Thoracic aorta (tissue), 2 donors: ENCODE measurements around the gene ANTXR2. TPM values are rescaled to one million over a fixed set of nuclear protein-coding genes. Genes with fewer than 3 reads are reported as not detected.
"Not testable (repeated sequence)": the region's sequence is repeated elsewhere in the genome, so short reads cannot be mapped to it uniquely, and the experiment has no call there.

ENCODE experiments used
- ATAC-seq: fragments of 150-250 bp; one replicate; pipeline ENCODE4 v1.8.0; 2017; ENCODE audit warnings: low read depth; ENCODE audit not compliant: insufficient number of reproducible peaks, low FRiP score
- DNase-seq: peaks from one replicate; pipeline ENCODE4 v3.0.0-alpha.2; 2020; ENCODE audit warnings: low spot score
- H3K27ac ChIP-seq, 2 donors: fragments of 200-600 bp; sonication (generic); 1 replicate in 1 of 2; 2 replicates in 1 of 2; pipeline ENCODE4 v1.5.1; 2016; ENCODE audit warnings: mild to moderate bottlenecking in 2 of 2, moderate library complexity in 2 of 2
- H3K27me3 ChIP-seq: fragments of 200-600 bp; sonication (generic); replicated peaks from 2 replicates; pipeline ENCODE4 v1.6.0; 2016; ENCODE audit warnings: mild to moderate bottlenecking; ENCODE audit not compliant: insufficient read depth
- H3K36me3 ChIP-seq: fragments of 200-600 bp; sonication (generic); one replicate; pipeline ENCODE4 v1.5.1; 2016
- H3K4me1 ChIP-seq, 2 donors: fragments of 200-600 bp; sonication (generic); 1 replicate in 1 of 2; 2 replicates in 1 of 2; pipeline versions ENCODE4 v1.5.1 to v1.6.0; 2016; ENCODE audit warnings: low read depth in 2 of 2, mild to moderate bottlenecking in 1 of 2; ENCODE audit not compliant: control insufficient read depth in 1 of 2
- H3K4me3 ChIP-seq: fragments of 200-600 bp; sonication (generic); 2 replicates; pipeline ENCODE4 v1.5.1; 2016; ENCODE audit warnings: mild to moderate bottlenecking
- H3K9me3 ChIP-seq: fragments of 200-600 bp; sonication (generic); 2 replicates; pipeline ENCODE4 v1.5.1; 2016
- CTCF ChIP-seq: fragments of 200-600 bp; sonication (generic); IDR thresholded peaks from one replicate; pipeline ENCODE4 v1.5.1; 2019; ENCODE audit warnings: antibody characterized with exemption
- total RNA-seq, 2 donors: library from RNA; depleted of rRNA; stranded (reverse); fragments of >200 nt; gene quantifications; one replicate each; pipeline versions ENCODE4 v1.1.0 to v1.2.3, GENCODE V29; 2016

ANTXR2 gene
- total RNA-seq, 2 donors from 2014 or later = 48.3 to 63.8 TPM

GRCh38 chr4:80005863-80006262 is 67.2 kb downstream of the ANTXR2 start:
- no peak for DNase-seq
- Histone ChIP-seq H3K4me1 (no peaks in the 10 kb centered on the region), H3K27me3 (no peaks in the 10 kb centered on the region), H3K4me3 (no peak overlapping the region), H3K9me3 (peaks cover 6% of the 10 kb centered on the region), H3K27ac (no peak overlapping the region), H3K36me3 (no peaks in the 10 kb centered on the region)
- TF ChIP-seq CTCF = no peak
- no peak for ATAC-seq

- Histone ChIP-seq H3K36me3 (no peaks in the 10 kb centered on the region), H3K27me3 (no peaks in the 10 kb centered on the region), H3K4me1 (no peaks in the 10 kb centered on the region), H3K4me3 (no peak overlapping the region), H3K9me3 (peaks cover 6% of the 10 kb centered on the region), H3K27ac (no peak overlapping the region)
- TF ChIP-seq CTCF = no peak
- DNase-seq (no peak), ATAC-seq (no peak)
Measured at GRCh38 chr4:80004319-80004718, 68.7 kb downstream of the ANTXR2 start.

GRCh38 chr4:80002559-80002958 is 70.5 kb downstream of the ANTXR2 start:
- not testable (repeated sequence) for ATAC-seq

GRCh38 chr4:79999048-79999447 is 74.0 kb downstream of the ANTXR2 start:
- H3K27ac ChIP-seq, H3K4me3 ChIP-seq, H3K27me3 ChIP-seq, DNase-seq, H3K9me3 ChIP-seq, H3K36me3 ChIP-seq, H3K4me1 ChIP-seq, ATAC-seq: not testable (repeated sequence)

More at GRCh38 chr4:80002559-80002958, 70.5 kb downstream of the ANTXR2 start:
- DNase-seq, H3K9me3 ChIP-seq, H3K4me3 ChIP-seq, H3K36me3 ChIP-seq, H3K27me3 ChIP-seq, H3K27ac ChIP-seq, H3K4me1 ChIP-seq: not testable (repeated sequence)

- Histone ChIP-seq H3K4me3 (no peak overlapping the region), H3K9me3 (no peaks in the 10 kb centered on the region), H3K27me3 (no peaks in the 10 kb centered on the region), H3K27ac (no peak overlapping the region), H3K36me3 (no peaks in the 10 kb centered on the region), H3K4me1 (no peaks in the 10 kb centered on the region)
- ATAC-seq (no peak), DNase-seq (no peak)
- no peak for TF ChIP-seq CTCF
Measured at GRCh38 chr4:79998201-79998600, 74.8 kb downstream of the ANTXR2 start.

DNA sequence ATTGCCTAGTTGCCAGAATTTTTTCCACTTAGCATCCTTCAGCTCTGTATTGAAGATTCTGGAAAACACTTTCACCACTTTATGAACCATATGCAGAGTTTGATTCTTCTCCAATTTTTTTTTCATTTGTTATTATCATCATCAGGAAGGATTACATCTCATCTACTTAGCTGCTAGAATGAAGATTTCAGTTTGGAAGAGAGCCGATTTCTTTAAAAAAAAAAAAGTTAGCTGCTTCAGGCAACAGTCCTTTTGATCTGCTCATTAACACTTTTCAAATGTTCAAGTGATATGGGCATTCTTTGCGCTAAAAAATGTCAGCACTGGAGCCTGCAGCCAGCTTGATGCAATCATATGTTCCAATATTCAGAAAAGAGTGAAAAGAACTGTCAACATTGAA is 76.2 kb downstream of the ANTXR2 start:
- Histone ChIP-seq H3K27me3 (no peaks in the 10 kb centered on the region), H3K36me3 (no peaks in the 10 kb centered on the region), H3K9me3 (no peaks in the 10 kb centered on the region), H3K27ac (no peak overlapping the region), H3K4me1 (no peaks in the 10 kb centered on the region), H3K4me3 (no peak overlapping the region)
- DNase-seq (no peak), ATAC-seq (no peak)
- TF ChIP-seq CTCF = no peak
